Neuronal stem cell (in vitro differentiated cells): ENCODE results near the gene TRPM6.

ENCODE experiments used
- DNase-seq: peaks from one replicate; pipeline ENCODE4 v3.0.0-alpha.2; 2013; ENCODE audit warnings: low spot score
- H2AFZ ChIP-seq: one replicate; pipeline ENCODE4 v1.6.1; 2013; ENCODE audit warnings: mild to moderate bottlenecking, low read length, inconsistent platforms
- H2AK5ac ChIP-seq: 2 replicates; pipeline ENCODE4 v1.6.1; 2013; ENCODE audit warnings: low read depth, mild to moderate bottlenecking, inconsistent platforms, low read length, moderate library complexity, mixed read lengths
- H2BK120ac ChIP-seq: 2 replicates; pipeline ENCODE4 v1.6.1; 2013; ENCODE audit warnings: low read depth, mild to moderate bottlenecking, inconsistent platforms, low read length, moderate library complexity, mixed read lengths
- H2BK12ac ChIP-seq: one replicate; pipeline ENCODE4 v1.6.1; 2013; ENCODE audit warnings: low read length, inconsistent platforms
- H2BK15ac ChIP-seq: 2 replicates; pipeline ENCODE4 v1.6.1; 2013; ENCODE audit warnings: mild to moderate bottlenecking, low read length, inconsistent platforms, mixed read lengths
- H2BK5ac ChIP-seq: one replicate; pipeline ENCODE4 v1.6.1; 2013; ENCODE audit warnings: inconsistent platforms, mild to moderate bottlenecking, low read length, moderate library complexity
- H3K14ac ChIP-seq: one replicate; pipeline ENCODE4 v1.6.1; 2013; ENCODE audit warnings: low read length, inconsistent platforms
- H3K18ac ChIP-seq: 2 replicates; pipeline ENCODE4 v1.6.1; 2013; ENCODE audit warnings: low read length, inconsistent platforms
- H3K23ac ChIP-seq: 2 replicates; pipeline ENCODE4 v1.6.1; 2013; ENCODE audit warnings: low read depth, mild to moderate bottlenecking, mixed read lengths, low read length, inconsistent platforms; ENCODE audit not compliant: poor library complexity
- H3K27ac ChIP-seq: replicated peaks from 3 replicates; pipeline ENCODE4 v1.5.1; 2013; ENCODE audit warnings: low read length, inconsistent platforms
- H3K27me3 ChIP-seq, 3 experiments: 2 replicates each; pipeline ENCODE4 v1.6.1; 2013; ENCODE audit warnings: low read length in 3 of 3, mild to moderate bottlenecking in 2 of 3, inconsistent platforms in 1 of 3, low read depth in 1 of 3, mixed read lengths in 1 of 3, moderate library complexity in 1 of 3; ENCODE audit not compliant: control insufficient read depth in 3 of 3, insufficient read depth in 3 of 3
- H3K36me3 ChIP-seq, 2 donors: replicated peaks in 1 of 2; 2 replicates each; pipeline ENCODE4 v1.6.1; 2013; ENCODE audit warnings: low read length in 2 of 2; ENCODE audit not compliant: control insufficient read depth in 2 of 2, insufficient read depth in 2 of 2
- H3K4ac ChIP-seq: 2 replicates; pipeline ENCODE4 v1.6.1; 2013; ENCODE audit warnings: inconsistent platforms, mild to moderate bottlenecking, low read length, moderate library complexity
- H3K4me1 ChIP-seq, 2 donors: 1 replicate in 1 of 2; 2 replicates in 1 of 2; pipeline ENCODE4 v1.6.1; 2013; ENCODE audit warnings: low read length in 2 of 2, low read depth in 1 of 2; ENCODE audit not compliant: control insufficient read depth in 2 of 2, insufficient read depth in 1 of 2
- H3K4me2 ChIP-seq: one replicate; pipeline ENCODE4 v1.6.1; 2013; ENCODE audit warnings: mild to moderate bottlenecking, low read length, inconsistent platforms; ENCODE audit not compliant: insufficient read depth, poor library complexity, severe bottlenecking
- H3K4me3 ChIP-seq, 2 donors: 2 replicates each; pipeline ENCODE4 v1.5.1; 2013; ENCODE audit warnings: low read length in 2 of 2, mild to moderate bottlenecking in 2 of 2, inconsistent platforms in 1 of 2, moderate library complexity in 1 of 2
- H3K79me1 ChIP-seq: one replicate; pipeline ENCODE4 v1.6.1; 2013; ENCODE audit warnings: low read depth, mild to moderate bottlenecking, inconsistent platforms, low read length, moderate library complexity
- H3K9ac ChIP-seq: one replicate; pipeline ENCODE4 v1.6.1; 2013; ENCODE audit warnings: mild to moderate bottlenecking, low read depth, low read length, inconsistent platforms; ENCODE audit not compliant: poor library complexity
- H3K9me3 ChIP-seq, 2 donors: replicated peaks in 1 of 2; 2 replicates each; pipeline versions ENCODE3 to v1.6.1; 2013; ENCODE audit warnings: low read length in 2 of 2, mild to moderate bottlenecking in 2 of 2, inconsistent platforms in 1 of 2, low read depth in 1 of 2, mixed read lengths in 1 of 2, moderate library complexity in 1 of 2; ENCODE audit not compliant: control insufficient read depth in 2 of 2, insufficient read depth in 1 of 2
- H4K8ac ChIP-seq: one replicate; pipeline ENCODE4 v1.6.1; 2013; ENCODE audit warnings: low read depth, mild to moderate bottlenecking, inconsistent platforms, low read length, moderate library complexity
- H4K91ac ChIP-seq: one replicate; pipeline ENCODE4 v1.6.1; 2013; ENCODE audit warnings: low read length, low read depth, mild to moderate bottlenecking, inconsistent platforms; ENCODE audit not compliant: poor library complexity
- WGBS, 2 donors: extraction: QIAGEN DNeasy Blood & Tissue Kit; methylation state at CpG; one replicate each; pipeline ENCODE4 v1.1.7; 2013; ENCODE audit warnings: missing lambda C conversion rate in 2 of 2, mixed read lengths in 1 of 2; ENCODE audit not compliant: insufficient read length in 2 of 2, insufficient replicate concordance in 1 of 2; ENCODE audit errors: extremely low coverage in 2 of 2; 5-methylcytosine and 5-hydroxymethylcytosine counted together

Gene TRPM6

DNA sequence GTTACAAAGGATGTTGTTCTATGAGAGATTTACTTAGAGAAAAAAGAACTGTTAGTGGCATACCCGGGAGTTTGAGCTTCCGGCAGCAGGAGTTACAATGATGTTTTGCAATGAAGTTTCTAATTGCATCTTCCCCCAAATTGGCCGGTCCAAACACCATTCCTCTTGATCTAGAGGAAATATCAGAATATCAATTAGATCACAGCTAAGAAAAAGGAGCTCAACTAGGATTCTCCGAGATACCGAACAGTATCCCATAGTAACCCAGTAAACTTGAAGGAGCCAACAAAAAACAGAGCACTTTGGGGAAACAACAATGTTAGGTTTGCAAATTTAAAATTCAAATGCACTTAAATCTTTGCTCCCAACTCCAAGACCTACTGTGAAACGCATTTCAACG is 159.5 kb downstream of the TRPM6 start:
- Histone ChIP-seq H2AK5ac (no peak overlapping the region), H3K23ac (no peak overlapping the region), H3K27me3 (no peaks in the 10 kb centered on the region), H2BK120ac (no peak overlapping the region), H3K4me3 (no peak overlapping the region), H4K91ac (no peak overlapping the region), H3K4me2 (no peak overlapping the region), H3K9me3 (no peaks in the 10 kb centered on the region), H2BK12ac (no peak overlapping the region), H3K36me3 (no peaks in the 10 kb centered on the region), H3K9ac (no peak overlapping the region), H3K79me1 (no peaks in the 10 kb centered on the region), H3K27ac (no peak overlapping the region), H2BK5ac (no peak overlapping the region), H3K4ac (no peak overlapping the region), H2BK15ac (no peak overlapping the region), H2AFZ (no peak overlapping the region), H3K4me1 (peaks cover 4 to 7% of the 10 kb centered on the region in 2 donors), H3K14ac (no peak overlapping the region), H3K18ac (no peak overlapping the region), H4K8ac (no peak overlapping the region)
- DNase-seq = no peak
- WGBS, 2 donors = no CpG with 5 or more reads among the region's 7 CpGs

DNA sequence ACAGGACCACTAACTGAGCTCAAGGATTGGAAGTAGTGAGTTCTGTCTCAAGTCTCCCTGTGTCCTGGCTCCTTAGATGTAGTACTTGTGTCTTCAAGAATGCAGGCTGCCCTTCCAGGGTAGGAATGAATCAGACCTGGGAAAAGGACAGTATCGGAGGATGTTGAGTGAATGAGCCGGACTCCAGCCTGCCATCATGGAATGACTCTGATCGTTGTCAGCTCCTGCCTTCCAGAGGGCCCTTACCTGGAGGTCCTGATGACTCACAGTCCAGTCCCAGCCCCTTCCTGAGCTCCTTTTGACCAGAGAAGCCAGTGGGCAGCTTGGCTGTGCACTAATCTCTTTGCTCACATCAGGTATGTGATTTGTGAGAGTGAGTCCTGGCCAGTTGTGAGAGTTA is 161.1 kb downstream of the TRPM6 start:
- Histone ChIP-seq H3K79me1 (no peaks in the 10 kb centered on the region), H3K36me3 (no peaks in the 10 kb centered on the region), H3K23ac (no peak overlapping the region), H2BK120ac (no peak overlapping the region), H3K27ac (no peak overlapping the region), H3K4ac (no peak overlapping the region), H3K4me3 (no peak overlapping the region), H2BK5ac (no peak overlapping the region), H3K18ac (no peak overlapping the region), H2BK12ac (no peak overlapping the region), H3K9me3 (no peaks in the 10 kb centered on the region), H4K8ac (peak overlapping the region; percentile 68), H3K9ac (no peak overlapping the region), H2AK5ac (no peak overlapping the region), H4K91ac (no peak overlapping the region), H3K27me3 (peaks cover 0 to 4% (median 0%) of the 10 kb centered on the region in 3 experiments), H3K14ac (no peak overlapping the region), H3K4me1 (peaks cover 4 to 7% of the 10 kb centered on the region in 2 donors), H2AFZ (no peak overlapping the region), H3K4me2 (no peak overlapping the region), H2BK15ac (no peak overlapping the region)
- no peak for DNase-seq
- WGBS, 2 donors = no CpG with 5 or more reads among the region's 3 CpGs

DNA sequence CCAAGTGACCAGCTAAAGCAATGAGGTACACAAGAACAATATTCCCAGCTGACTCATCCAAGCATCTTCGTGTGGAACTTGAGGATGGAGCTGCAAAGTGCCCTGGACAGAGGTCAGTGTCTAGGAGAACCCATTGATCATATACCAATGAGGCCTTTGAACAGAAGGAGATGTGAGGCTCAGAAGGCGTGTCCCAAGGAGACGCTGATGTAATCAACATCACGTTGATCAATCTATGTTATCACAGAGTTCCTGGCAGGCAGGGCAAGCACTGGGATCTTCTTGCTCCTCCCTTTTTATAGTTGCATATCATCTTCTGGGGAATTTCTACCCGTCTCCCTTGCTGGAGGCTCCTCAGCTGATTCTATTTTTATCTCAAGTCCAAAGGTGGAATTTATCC is 163.4 kb downstream of the TRPM6 start:
- no CpG with 5 or more reads among the region's 5 CpGs for WGBS, 2 donors

DNA sequence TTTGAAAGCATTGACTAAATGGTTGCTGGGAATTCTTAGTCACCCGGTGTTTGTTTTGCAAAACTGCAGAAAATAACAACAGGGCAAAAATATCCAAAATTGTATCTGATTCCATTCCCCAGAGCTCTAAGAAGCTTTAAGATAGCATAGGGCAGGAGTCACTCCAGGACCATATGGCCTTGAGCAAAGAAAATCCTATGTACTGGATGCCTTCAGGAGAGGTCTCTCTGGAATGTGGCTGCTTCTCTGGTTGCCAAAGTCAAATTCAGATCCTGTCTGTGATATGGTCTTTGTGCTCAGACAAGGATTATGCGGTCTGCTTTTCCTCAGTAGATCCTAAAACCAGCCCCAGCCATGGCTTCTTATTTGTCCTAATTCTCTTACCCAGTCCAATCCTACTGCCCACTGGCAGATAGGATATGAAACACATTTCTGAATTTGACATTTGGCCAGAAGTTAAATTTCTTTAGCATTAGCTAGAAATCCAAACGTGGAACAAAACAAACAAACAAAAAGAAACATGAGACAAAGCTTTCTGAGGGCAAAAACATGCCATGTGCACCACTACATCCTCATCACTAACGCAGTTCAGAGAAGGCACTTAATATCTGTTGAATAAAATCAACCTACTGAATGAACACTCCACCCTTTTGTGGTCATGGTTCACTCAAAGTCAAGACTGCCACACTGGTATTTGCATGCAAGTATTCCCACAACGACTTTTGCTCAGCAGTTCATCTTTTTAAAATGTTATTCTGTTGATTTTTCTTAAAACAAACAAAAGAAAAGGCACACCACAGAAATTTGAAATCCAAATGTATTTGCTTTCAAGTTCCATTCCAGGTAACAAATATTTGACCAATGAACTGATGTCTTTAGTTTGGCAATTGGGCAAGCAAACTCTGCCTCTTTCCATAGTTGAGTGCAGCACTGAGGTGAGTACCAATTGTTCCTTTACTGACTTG is 165.7 kb downstream of the TRPM6 start:
- WGBS, 2 donors = no CpG with 5 or more reads among the region's 5 CpGs
- H3K9me3 ChIP-seq = no peaks in the 10 kb centered on the region
- no peak overlapping the region for H2BK5ac ChIP-seq
- H2BK12ac ChIP-seq = no peak overlapping the region
- no peak overlapping the region for H4K8ac ChIP-seq
- no peak overlapping the region for H3K23ac ChIP-seq
- H4K91ac ChIP-seq = no peak overlapping the region
- H2BK15ac ChIP-seq = no peak overlapping the region
- H3K4ac ChIP-seq = no peak overlapping the region
- H3K9ac ChIP-seq = no peak overlapping the region
- no peaks in the 10 kb centered on the region for H3K79me1 ChIP-seq
- no peak overlapping the region for H3K18ac ChIP-seq
- H3K4me1 ChIP-seq = peaks cover 0 to 2% of the 10 kb centered on the region in 2 donors
- H3K27ac ChIP-seq = no peak overlapping the region
- H3K36me3 ChIP-seq = no peaks in the 10 kb centered on the region
- H3K14ac ChIP-seq = no peak overlapping the region
- DNase-seq = no peak
- H3K4me2 ChIP-seq = no peak overlapping the region
- no peak overlapping the region for H2AFZ ChIP-seq
- H2BK120ac ChIP-seq = no peak overlapping the region
- no peak overlapping the region for H2AK5ac ChIP-seq
- no peak overlapping the region for H3K4me3 ChIP-seq
- peaks cover 0 to 4% (median 0%) of the 10 kb centered on the region in 3 experiments for H3K27me3 ChIP-seq

More for the DNA sequence above, 163.4 kb downstream of the TRPM6 start:
- Histone ChIP-seq H3K27ac (no peak overlapping the region), H3K9ac (no peak overlapping the region), H3K4ac (no peak overlapping the region), H3K4me1 (peaks cover 4 to 7% of the 10 kb centered on the region in 2 donors), H4K91ac (no peak overlapping the region), H2BK15ac (no peak overlapping the region), H3K9me3 (no peaks in the 10 kb centered on the region), H2BK120ac (no peak overlapping the region), H3K18ac (no peak overlapping the region), H3K27me3 (peaks cover 0 to 4% (median 0%) of the 10 kb centered on the region in 3 experiments), H3K4me2 (no peak overlapping the region), H3K79me1 (no peaks in the 10 kb centered on the region), H2BK5ac (no peak overlapping the region), H3K36me3 (no peaks in the 10 kb centered on the region), H2AK5ac (no peak overlapping the region), H4K8ac (no peak overlapping the region), H3K14ac (no peak overlapping the region), H3K4me3 (no peak overlapping the region), H2BK12ac (no peak overlapping the region), H3K23ac (no peak overlapping the region), H2AFZ (no peak overlapping the region)
- DNase-seq = no peak
